Measurements from ENCODE around the gene WWP2. TPM values are rescaled to one million over a fixed set of nuclear protein-coding genes. Genes with fewer than 3 reads are reported as not detected.

Gene WWP2
- polyA plus RNA-seq (2012; ENCODE audit: insufficient read length, low read depth), result 17.1 TPM

DNA sequence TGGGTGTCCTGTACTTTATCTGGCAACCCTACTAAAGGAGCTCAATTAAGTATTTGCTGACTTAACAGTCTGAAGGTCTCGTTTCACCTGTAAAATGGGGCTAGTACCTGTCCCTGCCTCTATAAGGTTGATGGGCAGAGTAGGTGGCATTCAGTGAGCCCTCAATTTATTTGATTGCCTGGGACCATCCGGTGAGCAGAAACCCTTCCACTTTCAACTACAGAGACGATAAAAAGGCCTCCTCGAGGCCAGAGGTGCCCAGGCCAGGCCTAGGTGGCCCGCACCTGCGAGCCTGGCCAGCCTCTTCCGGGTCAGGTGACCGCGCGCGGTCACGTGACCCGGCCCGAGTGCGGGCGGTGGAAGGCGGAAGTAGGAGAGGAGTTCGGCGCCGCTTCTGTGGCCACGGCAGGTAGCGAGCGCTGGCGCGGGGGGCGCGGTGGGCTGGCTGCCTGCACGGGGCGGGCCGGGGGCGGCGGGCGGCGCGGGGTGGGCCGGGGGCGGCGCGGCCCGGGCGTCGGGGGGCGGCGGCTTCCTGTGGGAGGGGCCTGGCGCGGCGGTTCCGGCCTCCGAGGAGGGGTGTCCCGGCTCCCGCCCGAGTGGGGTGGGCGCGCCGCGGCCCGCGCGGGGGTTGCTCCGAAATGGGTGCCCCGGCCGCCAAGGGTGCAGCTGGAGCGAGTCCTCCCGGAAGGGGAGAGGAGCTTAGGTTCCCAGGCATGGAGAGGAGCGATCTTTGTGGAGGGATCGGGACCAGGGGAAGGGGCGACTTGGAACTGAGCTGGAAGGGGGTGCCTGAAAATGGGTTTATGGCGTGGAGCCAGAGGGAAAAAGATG is at the start of gene WWP2:
Gene WWP2 (plus strand): TSS at position 350 of the 831 bp plus-strand sequence. CDS start 24,679 bp downstream, outside the sequence.
- TF ChIP-seq TAF1 (IDR thresholded peaks at IDR 0.05; ENCODE audit: borderline replicate concordance, insufficient read depth, low read length), result no peak
- TF ChIP-seq, protein P1, sequence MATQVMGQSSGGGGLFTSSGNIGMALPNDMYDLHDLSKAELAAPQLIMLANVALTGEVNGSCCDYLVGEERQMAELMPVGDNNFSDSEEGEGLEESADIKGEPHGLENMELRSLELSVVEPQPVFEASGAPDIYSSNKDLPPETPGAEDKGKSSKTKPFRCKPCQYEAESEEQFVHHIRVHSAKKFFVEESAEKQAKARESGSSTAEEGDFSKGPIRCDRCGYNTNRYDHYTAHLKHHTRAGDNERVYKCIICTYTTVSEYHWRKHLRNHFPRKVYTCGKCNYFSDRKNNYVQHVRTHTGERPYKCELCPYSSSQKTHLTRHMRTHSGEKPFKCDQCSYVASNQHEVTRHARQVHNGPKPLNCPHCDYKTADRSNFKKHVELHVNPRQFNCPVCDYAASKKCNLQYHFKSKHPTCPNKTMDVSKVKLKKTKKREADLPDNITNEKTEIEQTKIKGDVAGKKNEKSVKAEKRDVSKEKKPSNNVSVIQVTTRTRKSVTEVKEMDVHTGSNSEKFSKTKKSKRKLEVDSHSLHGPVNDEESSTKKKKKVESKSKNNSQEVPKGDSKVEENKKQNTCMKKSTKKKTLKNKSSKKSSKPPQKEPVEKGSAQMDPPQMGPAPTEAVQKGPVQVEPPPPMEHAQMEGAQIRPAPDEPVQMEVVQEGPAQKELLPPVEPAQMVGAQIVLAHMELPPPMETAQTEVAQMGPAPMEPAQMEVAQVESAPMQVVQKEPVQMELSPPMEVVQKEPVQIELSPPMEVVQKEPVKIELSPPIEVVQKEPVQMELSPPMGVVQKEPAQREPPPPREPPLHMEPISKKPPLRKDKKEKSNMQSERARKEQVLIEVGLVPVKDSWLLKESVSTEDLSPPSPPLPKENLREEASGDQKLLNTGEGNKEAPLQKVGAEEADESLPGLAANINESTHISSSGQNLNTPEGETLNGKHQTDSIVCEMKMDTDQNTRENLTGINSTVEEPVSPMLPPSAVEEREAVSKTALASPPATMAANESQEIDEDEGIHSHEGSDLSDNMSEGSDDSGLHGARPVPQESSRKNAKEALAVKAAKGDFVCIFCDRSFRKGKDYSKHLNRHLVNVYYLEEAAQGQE (IDR thresholded peaks at IDR 0.05; ENCODE audit: insufficient read depth in 1 of 2, low read depth in 2 of 2, low read length in 2 of 2), result no peak
- no peak for TF ChIP-seq FOXP2 (optimal IDR thresholded peaks at IDR 0.05; ENCODE audit: borderline replicate concordance, extremely low read depth, extremely low read length, insufficient read depth)
- peak; percentile 58; the same call in 1 of the 2 replicates for TF ChIP-seq SIN3A (IDR thresholded peaks at IDR 0.05; ENCODE audit: borderline replicate concordance, insufficient read depth, low read length)
- TF ChIP-seq POLR2AphosphoS5 (IDR thresholded peaks at IDR 0.05; ENCODE audit: low read depth, low read length), result peak; percentile 66

DNA sequence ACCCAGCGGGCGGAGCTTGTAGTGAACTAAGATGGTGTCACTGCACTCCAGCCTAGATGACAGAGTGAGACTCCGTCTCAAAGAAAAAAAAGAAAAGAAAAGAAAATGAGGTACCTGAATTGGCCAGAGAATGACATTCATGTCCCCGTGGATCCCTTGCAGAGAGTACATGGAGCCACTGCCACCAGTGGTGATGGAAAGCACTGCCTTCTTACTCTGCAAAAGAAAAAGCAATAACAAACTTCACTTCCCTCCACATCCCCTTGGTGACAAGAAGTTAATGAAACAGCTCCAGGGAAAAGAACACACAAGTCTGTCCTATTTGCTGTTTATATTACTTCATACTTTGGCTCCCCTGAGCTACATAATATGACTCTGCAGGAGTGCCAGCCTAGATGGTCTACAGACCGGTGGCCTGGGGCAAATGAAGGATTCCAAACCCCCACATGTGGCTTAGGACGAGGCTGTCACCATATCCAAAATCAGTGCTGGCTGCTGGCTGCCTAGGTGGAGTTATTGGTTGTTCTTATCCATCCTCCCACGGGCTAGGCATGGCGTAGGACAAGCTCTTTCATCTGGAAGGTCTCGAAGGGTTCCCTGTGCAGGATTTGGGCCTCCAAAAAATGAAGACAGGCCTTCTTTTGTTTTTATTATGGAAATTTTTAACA is 49.1 kb upstream of the WWP2 start:
- TF ChIP-seq POLR2AphosphoS5 (IDR thresholded peaks at IDR 0.05; ENCODE audit: low read depth, low read length) (no peak), TAF1 (IDR thresholded peaks at IDR 0.05; ENCODE audit: borderline replicate concordance, insufficient read depth, low read length) (no peak), FOXP2 (optimal IDR thresholded peaks at IDR 0.05; ENCODE audit: borderline replicate concordance, extremely low read depth, extremely low read length, insufficient read depth) (no peak), SIN3A (IDR thresholded peaks at IDR 0.05; ENCODE audit: borderline replicate concordance, insufficient read depth, low read length) (no peak)
- TF ChIP-seq, protein P1 (IDR thresholded peaks at IDR 0.05; ENCODE audit: insufficient read depth in 1 of 2, low read depth in 2 of 2, low read length in 2 of 2), result no peak

DNA sequence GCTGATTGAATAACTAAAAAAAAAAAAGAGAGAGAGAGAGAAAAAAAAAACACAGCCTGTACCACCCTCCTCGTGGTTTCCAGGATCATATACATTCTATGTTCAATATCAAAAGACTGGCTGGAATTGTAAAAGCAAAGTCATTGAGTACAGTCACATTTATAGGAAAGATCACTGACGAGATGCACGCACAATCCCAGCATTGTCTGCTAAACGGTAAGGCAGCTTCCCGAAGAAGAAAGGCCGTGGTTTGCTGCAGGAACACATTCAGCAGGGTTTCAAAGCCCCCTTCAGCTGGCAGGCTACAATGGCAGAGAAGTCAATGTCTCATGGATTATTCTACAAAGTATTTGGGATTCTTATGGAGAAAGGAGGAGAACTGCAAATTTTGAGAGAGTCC is 45.1 kb upstream of the WWP2 start:
- TF ChIP-seq FOXP2 (optimal IDR thresholded peaks at IDR 0.05; ENCODE audit: borderline replicate concordance, extremely low read depth, extremely low read length, insufficient read depth) (no peak), TAF1 (IDR thresholded peaks at IDR 0.05; ENCODE audit: borderline replicate concordance, insufficient read depth, low read length) (no peak), SIN3A (IDR thresholded peaks at IDR 0.05; ENCODE audit: borderline replicate concordance, insufficient read depth, low read length) (no peak), POLR2AphosphoS5 (IDR thresholded peaks at IDR 0.05; ENCODE audit: low read depth, low read length) (no peak)
- TF ChIP-seq, protein P1 (IDR thresholded peaks at IDR 0.05; ENCODE audit: insufficient read depth in 1 of 2, low read depth in 2 of 2, low read length in 2 of 2), result no peak

DNA sequence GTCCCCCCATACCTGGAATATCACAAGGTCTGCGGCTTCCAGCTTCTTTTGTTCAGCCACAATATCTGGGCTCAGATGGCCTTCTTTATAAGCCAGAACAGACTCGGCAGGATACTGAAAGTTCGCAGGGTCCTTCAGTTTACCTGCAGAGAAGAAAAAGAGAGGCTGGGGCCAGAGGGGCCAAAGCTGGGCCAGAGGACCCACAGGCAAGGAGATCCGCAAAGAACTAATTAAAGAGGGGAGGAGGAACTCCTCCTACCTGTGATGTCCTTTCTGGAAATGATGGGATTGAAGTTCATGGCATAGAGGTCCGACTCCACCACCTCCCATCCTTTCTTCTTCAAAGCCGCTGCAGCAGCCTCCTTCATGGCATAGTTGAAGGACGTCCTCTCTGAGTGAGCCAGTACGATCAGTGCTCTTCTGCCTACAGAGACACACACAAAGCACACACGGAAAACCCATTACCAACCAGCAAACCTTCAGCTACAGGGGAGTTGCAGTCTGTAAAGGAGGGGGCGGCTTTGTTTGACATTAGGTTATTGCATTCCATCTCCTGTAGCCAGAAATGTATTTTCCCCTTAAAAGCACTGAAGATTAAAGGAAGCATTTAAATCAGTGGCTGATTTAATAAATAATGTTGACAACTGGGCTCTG is 43.9 kb upstream of the WWP2 start:
- TF ChIP-seq, protein P1 (IDR thresholded peaks at IDR 0.05; ENCODE audit: insufficient read depth in 1 of 2, low read depth in 2 of 2, low read length in 2 of 2), result no peak
- TF ChIP-seq POLR2AphosphoS5 (IDR thresholded peaks at IDR 0.05; ENCODE audit: low read depth, low read length) (no peak), SIN3A (IDR thresholded peaks at IDR 0.05; ENCODE audit: borderline replicate concordance, insufficient read depth, low read length) (no peak), TAF1 (IDR thresholded peaks at IDR 0.05; ENCODE audit: borderline replicate concordance, insufficient read depth, low read length) (no peak), FOXP2 (optimal IDR thresholded peaks at IDR 0.05; ENCODE audit: borderline replicate concordance, extremely low read depth, extremely low read length, insufficient read depth) (no peak)

Data from PFSK-1 (cell line).